ENCODE results near the gene PCIF1.
"Not testable (repeated sequence)": the region's sequence is repeated elsewhere in the genome, so short reads cannot be mapped to it uniquely, and the experiment has no call there.

Gene PCIF1

GRCh38 chr20:45899046-45899835, 35.2 kb upstream of the PCIF1 start:
- Histone ChIP-seq H2BK120ac (ENCODE audit: low read depth, low read length) (no peak overlapping the region), H3K9me3 (replicated peaks in 1 of 2; ENCODE audit: control insufficient read depth in 2 of 2, insufficient read depth in 1 of 2, low read depth in 1 of 2, low read length in 2 of 2) (no peaks in the 10 kb centered on the region), H3K9ac (ENCODE audit: low read depth, low read length, poor library complexity) (no peak overlapping the region), H2AFZ (ENCODE audit: low read length) (no peak overlapping the region), H3K4me1 (ENCODE audit: control insufficient read depth in 2 of 2, insufficient read depth in 1 of 2, low read depth in 1 of 2, low read length in 2 of 2) (no peaks in the 10 kb centered on the region), H3K36me3 (replicated peaks in 1 of 2; ENCODE audit: control insufficient read depth in 2 of 2, insufficient read depth in 2 of 2, low read length in 2 of 2) (peaks cover 25 to 82% of the 10 kb centered on the region in 2 donors), H3K23ac (ENCODE audit: low read depth, low read length, poor library complexity) (no peak overlapping the region), H2AK5ac (ENCODE audit: low read depth, low read length) (no peak overlapping the region), H3K18ac (ENCODE audit: low read length) (no peak overlapping the region), H3K27ac (replicated peaks; ENCODE audit: low read length) (no peak overlapping the region), H3K4ac (ENCODE audit: low read length) (no peak overlapping the region), H4K8ac (ENCODE audit: low read depth, low read length) (no peak overlapping the region), H2BK5ac (ENCODE audit: low read length) (no peak overlapping the region), H2BK12ac (ENCODE audit: low read length) (no peak overlapping the region), H3K27me3 (ENCODE audit: control insufficient read depth in 3 of 3, insufficient read depth in 3 of 3, low read depth in 1 of 3, low read length in 3 of 3) (no peaks in the 10 kb centered on the region), H3K14ac (ENCODE audit: low read length) (no peak overlapping the region), H3K4me3 (ENCODE audit: low read length in 2 of 2) (no peak overlapping the region), H4K91ac (ENCODE audit: low read depth, low read length, poor library complexity) (no peak overlapping the region), H3K79me1 (ENCODE audit: low read depth, low read length) (peaks cover 2% of the 10 kb centered on the region), H2BK15ac (ENCODE audit: low read length) (no peak overlapping the region), H3K4me2 (ENCODE audit: insufficient read depth, low read length, poor library complexity, severe bottlenecking) (no peak overlapping the region)
- WGBS, 2 donors (ENCODE audit: extremely low coverage in 2 of 2, insufficient read length in 2 of 2, insufficient replicate concordance in 1 of 2), result no CpG with 5 or more reads among the region's 13 CpGs
- no peak for DNase-seq (ENCODE audit: low spot score)

- H3K27me3 ChIP-seq (ENCODE audit: control insufficient read depth in 3 of 3, insufficient read depth in 3 of 3, low read depth in 1 of 3, low read length in 3 of 3); DNase-seq (ENCODE audit: low spot score): not testable (repeated sequence)
Measured at GRCh38 chr20:45901332-45901731, 33.2 kb upstream of the PCIF1 start.

GRCh38 chr20:45902199-45902701, 32.2 kb upstream of the PCIF1 start:
- H3K23ac ChIP-seq (ENCODE audit: low read depth, low read length, poor library complexity), result no peak overlapping the region
- no peak overlapping the region for H2BK120ac ChIP-seq (ENCODE audit: low read depth, low read length)
- no peaks in the 10 kb centered on the region for H3K9me3 ChIP-seq (replicated peaks in 1 of 2; ENCODE audit: control insufficient read depth in 2 of 2, insufficient read depth in 1 of 2, low read depth in 1 of 2, low read length in 2 of 2)
- no peak overlapping the region for H3K14ac ChIP-seq (ENCODE audit: low read length)
- H3K27me3 ChIP-seq (ENCODE audit: control insufficient read depth in 3 of 3, insufficient read depth in 3 of 3, low read depth in 1 of 3, low read length in 3 of 3), result no peaks in the 10 kb centered on the region
- peak overlapping the region; percentile 34 for H2BK5ac ChIP-seq (ENCODE audit: low read length)
- H3K4ac ChIP-seq (ENCODE audit: low read length), result no peak overlapping the region
- peaks cover 2% of the 10 kb centered on the region for H3K79me1 ChIP-seq (ENCODE audit: low read depth, low read length)
- H4K8ac ChIP-seq (ENCODE audit: low read depth, low read length), result no peak overlapping the region
- H3K4me3 ChIP-seq (ENCODE audit: low read length in 2 of 2), result peak overlapping the region in 1 of 2 donors; percentile 62
- peak overlapping the region; percentile 44 for H3K9ac ChIP-seq (ENCODE audit: low read depth, low read length, poor library complexity)
- H3K36me3 ChIP-seq (replicated peaks in 1 of 2; ENCODE audit: control insufficient read depth in 2 of 2, insufficient read depth in 2 of 2, low read length in 2 of 2), result peaks cover 33 to 95% of the 10 kb centered on the region in 2 donors
- WGBS, 2 donors (ENCODE audit: extremely low coverage in 2 of 2, insufficient read length in 2 of 2, insufficient replicate concordance in 1 of 2), result no CpG with 5 or more reads among the region's 14 CpGs
- no peak for DNase-seq (ENCODE audit: low spot score)
- H2BK12ac ChIP-seq (ENCODE audit: low read length), result no peak overlapping the region
- no peak overlapping the region for H2BK15ac ChIP-seq (ENCODE audit: low read length)
- H3K27ac ChIP-seq (replicated peaks; ENCODE audit: low read length), result no peak overlapping the region
- no peak overlapping the region for H4K91ac ChIP-seq (ENCODE audit: low read depth, low read length, poor library complexity)
- no peaks in the 10 kb centered on the region for H3K4me1 ChIP-seq (ENCODE audit: control insufficient read depth in 2 of 2, insufficient read depth in 1 of 2, low read depth in 1 of 2, low read length in 2 of 2)
- H3K4me2 ChIP-seq (ENCODE audit: insufficient read depth, low read length, poor library complexity, severe bottlenecking), result no peak overlapping the region
- H2AFZ ChIP-seq (ENCODE audit: low read length), result no peak overlapping the region
- peak overlapping the region; percentile 46 for H2AK5ac ChIP-seq (ENCODE audit: low read depth, low read length)
- H3K18ac ChIP-seq (ENCODE audit: low read length), result no peak overlapping the region

More at GRCh38 chr20:45901332-45901731, 33.2 kb upstream of the PCIF1 start:
- not testable (repeated sequence) for H4K8ac ChIP-seq (ENCODE audit: low read depth, low read length); H3K4me3 ChIP-seq (ENCODE audit: low read length in 2 of 2); H3K9ac ChIP-seq (ENCODE audit: low read depth, low read length, poor library complexity); H3K27ac ChIP-seq (replicated peaks; ENCODE audit: low read length); H2AK5ac ChIP-seq (ENCODE audit: low read depth, low read length); H2AFZ ChIP-seq (ENCODE audit: low read length); H4K91ac ChIP-seq (ENCODE audit: low read depth, low read length, poor library complexity); H3K79me1 ChIP-seq (ENCODE audit: low read depth, low read length); H3K4me1 ChIP-seq (ENCODE audit: control insufficient read depth in 2 of 2, insufficient read depth in 1 of 2, low read depth in 1 of 2, low read length in 2 of 2); H2BK15ac ChIP-seq (ENCODE audit: low read length); H3K23ac ChIP-seq (ENCODE audit: low read depth, low read length, poor library complexity); H2BK12ac ChIP-seq (ENCODE audit: low read length); H3K4me2 ChIP-seq (ENCODE audit: insufficient read depth, low read length, poor library complexity, severe bottlenecking); H3K14ac ChIP-seq (ENCODE audit: low read length); H3K18ac ChIP-seq (ENCODE audit: low read length); H2BK5ac ChIP-seq (ENCODE audit: low read length); H2BK120ac ChIP-seq (ENCODE audit: low read depth, low read length); H3K4ac ChIP-seq (ENCODE audit: low read length); H3K9me3 ChIP-seq (replicated peaks in 1 of 2; ENCODE audit: control insufficient read depth in 2 of 2, insufficient read depth in 1 of 2, low read depth in 1 of 2, low read length in 2 of 2)
- peaks cover 35 to 95% of the 10 kb centered on the region in 2 donors for H3K36me3 ChIP-seq (replicated peaks in 1 of 2; ENCODE audit: control insufficient read depth in 2 of 2, insufficient read depth in 2 of 2, low read length in 2 of 2)
- WGBS, 2 donors (ENCODE audit: extremely low coverage in 2 of 2, insufficient read length in 2 of 2, insufficient replicate concordance in 1 of 2), result no CpG with 5 or more reads among the region's 6 CpGs

- H3K27me3 ChIP-seq (ENCODE audit: control insufficient read depth in 3 of 3, insufficient read depth in 3 of 3, low read depth in 1 of 3, low read length in 3 of 3), result no peaks in the 10 kb centered on the region
- peaks cover 0 to 2% of the 10 kb centered on the region in 2 donors for H3K4me1 ChIP-seq (ENCODE audit: control insufficient read depth in 2 of 2, insufficient read depth in 1 of 2, low read depth in 1 of 2, low read length in 2 of 2)
- WGBS, 2 donors (ENCODE audit: extremely low coverage in 2 of 2, insufficient read length in 2 of 2, insufficient replicate concordance in 1 of 2), result no CpG with 5 or more reads among the region's 16 CpGs
- H3K14ac ChIP-seq (ENCODE audit: low read length), result no peak overlapping the region
- H3K4me2 ChIP-seq (ENCODE audit: insufficient read depth, low read length, poor library complexity, severe bottlenecking), result no peak overlapping the region
- no peak overlapping the region for H2BK12ac ChIP-seq (ENCODE audit: low read length)
- H4K91ac ChIP-seq (ENCODE audit: low read depth, low read length, poor library complexity), result no peak overlapping the region
- H3K36me3 ChIP-seq (replicated peaks in 1 of 2; ENCODE audit: control insufficient read depth in 2 of 2, insufficient read depth in 2 of 2, low read length in 2 of 2), result peaks cover 42 to 94% of the 10 kb centered on the region in 2 donors
- peak overlapping the region; percentile 61 for H3K23ac ChIP-seq (ENCODE audit: low read depth, low read length, poor library complexity)
- no peak for DNase-seq (ENCODE audit: low spot score)
- H3K4me3 ChIP-seq (ENCODE audit: low read length in 2 of 2), result no peak overlapping the region
- H2BK120ac ChIP-seq (ENCODE audit: low read depth, low read length), result no peak overlapping the region
- no peak overlapping the region for H2AFZ ChIP-seq (ENCODE audit: low read length)
- H4K8ac ChIP-seq (ENCODE audit: low read depth, low read length), result no peak overlapping the region
- no peak overlapping the region for H3K4ac ChIP-seq (ENCODE audit: low read length)
- no peak overlapping the region for H3K27ac ChIP-seq (replicated peaks; ENCODE audit: low read length)
- no peak overlapping the region for H3K18ac ChIP-seq (ENCODE audit: low read length)
- H2BK5ac ChIP-seq (ENCODE audit: low read length), result no peak overlapping the region
- no peak overlapping the region for H2AK5ac ChIP-seq (ENCODE audit: low read depth, low read length)
- peak overlapping the region; percentile 53 for H3K9ac ChIP-seq (ENCODE audit: low read depth, low read length, poor library complexity)
- H3K9me3 ChIP-seq (replicated peaks in 1 of 2; ENCODE audit: control insufficient read depth in 2 of 2, insufficient read depth in 1 of 2, low read depth in 1 of 2, low read length in 2 of 2), result no peaks in the 10 kb centered on the region
- H3K79me1 ChIP-seq (ENCODE audit: low read depth, low read length), result peaks cover 2% of the 10 kb centered on the region
- H2BK15ac ChIP-seq (ENCODE audit: low read length), result no peak overlapping the region
Measured at GRCh38 chr20:45904583-45905504, 29.6 kb upstream of the PCIF1 start.

All from neuronal stem cell (in vitro differentiated cells).